Thoracic aorta (tissue), 2 donors: ENCODE results near the gene GNL2. TPM values are rescaled to one million over a fixed set of nuclear protein-coding genes. Genes with fewer than 3 reads are reported as not detected.
"Not testable (repeated sequence)": the region's sequence is repeated elsewhere in the genome, so short reads cannot be mapped to it uniquely, and the experiment has no call there.

Source experiments
- ATAC-seq: fragments of 150-250 bp; one replicate; pipeline ENCODE4 v1.8.0; 2017; ENCODE audit warnings: low read depth; ENCODE audit not compliant: insufficient number of reproducible peaks, low FRiP score
- DNase-seq: peaks from one replicate; pipeline ENCODE4 v3.0.0-alpha.2; 2020; ENCODE audit warnings: low spot score
- H3K27ac ChIP-seq, 2 donors: fragments of 200-600 bp; sonication (generic); 1 replicate in 1 of 2; 2 replicates in 1 of 2; pipeline ENCODE4 v1.5.1; 2016; ENCODE audit warnings: mild to moderate bottlenecking in 2 of 2, moderate library complexity in 2 of 2
- H3K27me3 ChIP-seq: fragments of 200-600 bp; sonication (generic); replicated peaks from 2 replicates; pipeline ENCODE4 v1.6.0; 2016; ENCODE audit warnings: mild to moderate bottlenecking; ENCODE audit not compliant: insufficient read depth
- H3K36me3 ChIP-seq: fragments of 200-600 bp; sonication (generic); one replicate; pipeline ENCODE4 v1.5.1; 2016
- H3K4me1 ChIP-seq, 2 donors: fragments of 200-600 bp; sonication (generic); 1 replicate in 1 of 2; 2 replicates in 1 of 2; pipeline versions ENCODE4 v1.5.1 to v1.6.0; 2016; ENCODE audit warnings: low read depth in 2 of 2, mild to moderate bottlenecking in 1 of 2; ENCODE audit not compliant: control insufficient read depth in 1 of 2
- H3K4me3 ChIP-seq: fragments of 200-600 bp; sonication (generic); 2 replicates; pipeline ENCODE4 v1.5.1; 2016; ENCODE audit warnings: mild to moderate bottlenecking
- H3K9me3 ChIP-seq: fragments of 200-600 bp; sonication (generic); 2 replicates; pipeline ENCODE4 v1.5.1; 2016
- total RNA-seq, 2 donors: library from RNA; depleted of rRNA; stranded (reverse); fragments of >200 nt; gene quantifications; one replicate each; pipeline versions ENCODE4 v1.1.0 to v1.2.3, GENCODE V29; 2016
- TF ChIP-seq, protein P1 (sequence below): fragments of 200-600 bp; sonication (generic); IDR thresholded peaks from one replicate; pipeline ENCODE4 v1.5.1; 2019; ENCODE audit warnings: antibody characterized with exemption

GNL2 gene
- total RNA-seq, 2 donors from 2014 or later = 37.0 to 53.6 TPM

GRCh38 chr1:37588939-37589338 lies 6.8 kb downstream of the GNL2 start:
- H3K36me3 ChIP-seq = peaks cover 45% of the 10 kb centered on the region
- H3K4me1 ChIP-seq = peaks cover 0 to 2% of the 10 kb centered on the region in 2 donors
- DNase-seq = no peak

GRCh38 chr1:37584544-37584943 lies 11.2 kb downstream of the GNL2 start:
- H3K36me3 ChIP-seq = peaks cover 50% of the 10 kb centered on the region
- not testable (repeated sequence) for ATAC-seq

More at GRCh38 chr1:37588939-37589338, 6.8 kb downstream of the GNL2 start:
- Histone ChIP-seq H3K27me3 (no peaks in the 10 kb centered on the region), H3K27ac (no peak overlapping the region), H3K4me3 (no peak overlapping the region), H3K9me3 (no peaks in the 10 kb centered on the region)
- ATAC-seq = no peak
- TF ChIP-seq, protein P1, sequence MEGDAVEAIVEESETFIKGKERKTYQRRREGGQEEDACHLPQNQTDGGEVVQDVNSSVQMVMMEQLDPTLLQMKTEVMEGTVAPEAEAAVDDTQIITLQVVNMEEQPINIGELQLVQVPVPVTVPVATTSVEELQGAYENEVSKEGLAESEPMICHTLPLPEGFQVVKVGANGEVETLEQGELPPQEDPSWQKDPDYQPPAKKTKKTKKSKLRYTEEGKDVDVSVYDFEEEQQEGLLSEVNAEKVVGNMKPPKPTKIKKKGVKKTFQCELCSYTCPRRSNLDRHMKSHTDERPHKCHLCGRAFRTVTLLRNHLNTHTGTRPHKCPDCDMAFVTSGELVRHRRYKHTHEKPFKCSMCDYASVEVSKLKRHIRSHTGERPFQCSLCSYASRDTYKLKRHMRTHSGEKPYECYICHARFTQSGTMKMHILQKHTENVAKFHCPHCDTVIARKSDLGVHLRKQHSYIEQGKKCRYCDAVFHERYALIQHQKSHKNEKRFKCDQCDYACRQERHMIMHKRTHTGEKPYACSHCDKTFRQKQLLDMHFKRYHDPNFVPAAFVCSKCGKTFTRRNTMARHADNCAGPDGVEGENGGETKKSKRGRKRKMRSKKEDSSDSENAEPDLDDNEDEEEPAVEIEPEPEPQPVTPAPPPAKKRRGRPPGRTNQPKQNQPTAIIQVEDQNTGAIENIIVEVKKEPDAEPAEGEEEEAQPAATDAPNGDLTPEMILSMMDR = no peak

DNA sequence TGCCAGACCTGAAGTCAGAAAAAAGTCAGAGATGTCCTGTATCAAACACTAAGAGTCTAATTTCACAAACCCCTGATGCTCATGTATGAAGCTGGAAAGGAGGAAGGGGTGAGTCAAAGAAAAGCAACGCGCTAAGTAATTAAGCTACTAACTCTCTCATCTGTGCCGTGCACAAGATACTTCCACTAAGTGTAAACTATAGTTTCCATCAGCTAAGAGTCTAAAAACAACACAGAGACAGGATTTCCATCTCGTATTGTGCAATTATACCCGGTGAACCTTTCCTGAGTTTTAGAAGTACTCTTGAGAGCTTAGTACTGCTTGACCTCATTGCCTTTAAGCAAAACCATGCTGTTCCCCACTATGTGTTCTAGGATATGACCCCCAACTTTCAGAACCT lies 20.0 kb downstream of the GNL2 start:
- ATAC-seq (no peak), DNase-seq (no peak)
- H3K4me3 ChIP-seq = no peak overlapping the region
- peaks cover 54% of the 10 kb centered on the region for H3K36me3 ChIP-seq
- TF ChIP-seq, protein P1 = no peak
- H3K9me3 ChIP-seq = no peaks in the 10 kb centered on the region
- no peak overlapping the region for H3K27ac ChIP-seq
- peaks cover 0 to 3% of the 10 kb centered on the region in 2 donors for H3K4me1 ChIP-seq
- no peaks in the 10 kb centered on the region for H3K27me3 ChIP-seq

More at GRCh38 chr1:37584544-37584943, 11.2 kb downstream of the GNL2 start:
- not testable (repeated sequence) for DNase-seq, H3K27ac ChIP-seq, H3K4me3 ChIP-seq, H3K9me3 ChIP-seq, H3K4me1 ChIP-seq, H3K27me3 ChIP-seq

- H3K27ac ChIP-seq = no peak overlapping the region
- DNase-seq (no peak), ATAC-seq (no peak)
- no peaks in the 10 kb centered on the region for H3K9me3 ChIP-seq
- TF ChIP-seq, protein P1 = no peak
- H3K36me3 ChIP-seq = peaks cover 54% of the 10 kb centered on the region
- H3K27me3 ChIP-seq = no peaks in the 10 kb centered on the region
- no peak overlapping the region for H3K4me3 ChIP-seq
- H3K4me1 ChIP-seq = peaks cover 0 to 3% of the 10 kb centered on the region in 2 donors
These were observed 20.8 kb downstream of the GNL2 start for GRCh38 chr1:37574834-37575480.

GRCh38 chr1:37570528-37571334 lies 25.0 kb downstream of the GNL2 start:
- Histone ChIP-seq H3K4me3 (no peak overlapping the region), H3K9me3 (no peaks in the 10 kb centered on the region), H3K27me3 (no peaks in the 10 kb centered on the region), H3K4me1 (no peaks in the 10 kb centered on the region), H3K36me3 (peaks cover 44% of the 10 kb centered on the region), H3K27ac (no peak overlapping the region)
- ATAC-seq (no peak), DNase-seq (no peak)
- TF ChIP-seq, protein P1 = no peak
